NCI-H345 (cell line): ENCODE results near the gene PTPRJ.

ENCODE experiments used
- DNase-seq: peaks from one replicate; lab custom pipeline; 2025; lab: John Stamatoyannopoulos, UW

Gene PTPRJ

DNA sequence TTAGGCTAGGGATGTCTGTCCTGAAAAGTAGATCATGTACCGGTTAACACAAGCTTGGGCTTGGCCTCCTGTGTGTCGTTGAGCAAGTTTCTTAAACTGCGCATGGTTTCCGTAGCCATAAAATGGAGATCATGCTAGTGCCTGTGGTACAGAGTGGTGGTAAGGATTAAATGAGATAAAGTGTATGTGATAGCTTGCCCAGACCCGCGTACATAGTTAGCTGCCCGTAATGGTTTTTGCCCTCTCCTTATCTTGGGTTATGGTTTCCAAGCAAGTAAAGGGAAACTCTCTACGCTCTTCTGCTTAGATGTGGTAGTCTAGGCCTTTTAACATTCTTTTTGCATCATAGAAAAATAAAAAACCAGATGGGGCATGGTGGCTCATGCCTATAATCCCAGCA lies 11.0 kb upstream of the PTPRJ start:
- no peak for DNase-seq

DNA sequence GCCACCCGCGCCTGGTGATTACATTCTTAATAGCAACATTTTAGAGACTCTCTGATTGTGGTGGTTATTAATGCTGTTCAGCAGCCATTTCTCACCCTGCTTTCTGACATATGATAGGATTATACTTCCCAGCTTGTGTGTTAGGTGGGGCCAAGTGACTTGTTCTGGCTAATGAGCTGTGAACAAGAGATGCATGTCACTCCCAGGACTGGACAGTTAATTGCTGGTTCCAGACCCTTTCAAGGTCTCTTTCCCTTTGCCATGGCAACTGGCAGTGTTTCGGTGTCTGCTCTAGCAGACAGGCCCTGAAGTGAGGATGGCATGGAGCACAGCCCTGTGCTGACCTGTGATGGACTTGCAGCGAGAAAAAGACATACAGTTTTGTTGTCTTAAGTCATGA lies 8.9 kb upstream of the PTPRJ start:
- no peak for DNase-seq

DNA sequence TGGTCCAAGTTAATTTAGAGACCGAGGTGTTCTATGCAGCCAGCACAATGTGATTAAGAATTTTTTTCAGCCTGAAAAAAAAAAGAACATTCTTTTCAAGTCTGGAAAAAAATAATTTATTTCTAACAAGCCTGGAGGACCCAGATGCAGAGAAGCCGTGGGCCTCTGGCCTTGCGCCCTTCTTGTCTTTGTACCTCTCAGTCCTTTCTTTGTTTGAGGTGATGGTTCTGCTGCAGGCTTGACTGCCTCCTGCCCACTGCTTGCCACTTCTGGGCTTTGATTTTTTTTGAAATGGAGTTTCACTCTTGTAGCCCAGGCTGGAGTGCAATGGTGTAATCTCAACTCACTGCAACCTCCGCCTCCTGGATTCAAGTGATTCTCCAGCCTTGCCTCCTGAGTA lies 7.2 kb upstream of the PTPRJ start:
- DNase-seq: no peak

DNA sequence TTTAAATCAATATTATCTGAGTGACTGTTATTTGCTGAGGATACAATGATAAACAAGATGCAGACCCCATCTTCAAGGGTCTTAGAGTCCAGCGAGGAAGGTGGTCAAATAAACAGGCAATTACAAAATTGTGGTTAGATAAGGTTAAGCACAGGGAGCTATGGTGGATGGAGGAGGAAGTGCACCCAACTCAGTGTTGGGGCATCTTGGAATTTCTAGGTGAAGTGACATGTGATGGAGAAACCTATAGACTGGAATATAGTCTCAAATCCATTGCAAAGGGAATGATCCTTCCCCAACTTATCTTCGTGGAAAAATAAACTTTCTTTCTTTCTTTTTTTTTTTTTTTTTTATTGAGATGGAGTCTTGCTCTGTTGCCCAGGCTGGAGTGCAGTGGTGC lies 3.4 kb upstream of the PTPRJ start:
- DNase-seq: no peak

DNA sequence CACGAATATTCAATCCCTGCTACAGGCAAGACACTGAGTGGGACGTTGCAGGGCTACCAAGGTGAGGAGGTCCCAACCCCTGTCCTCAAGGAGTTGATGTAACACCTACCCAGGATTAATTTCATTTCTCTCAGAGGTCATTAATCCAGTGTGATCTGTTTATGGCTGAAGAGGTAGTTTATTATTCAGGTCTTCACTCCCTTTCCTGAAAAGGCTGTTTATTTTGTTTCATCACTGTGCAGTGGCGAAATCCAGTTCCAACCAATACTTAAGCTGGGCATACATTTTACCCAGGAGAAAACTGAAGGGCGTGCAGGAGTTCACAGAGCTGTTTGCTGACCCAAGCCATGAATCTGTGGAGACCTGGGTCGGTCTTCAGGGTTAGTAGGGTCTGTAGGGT lies 2.7 kb upstream of the PTPRJ start:
- DNase-seq: no peak

DNA sequence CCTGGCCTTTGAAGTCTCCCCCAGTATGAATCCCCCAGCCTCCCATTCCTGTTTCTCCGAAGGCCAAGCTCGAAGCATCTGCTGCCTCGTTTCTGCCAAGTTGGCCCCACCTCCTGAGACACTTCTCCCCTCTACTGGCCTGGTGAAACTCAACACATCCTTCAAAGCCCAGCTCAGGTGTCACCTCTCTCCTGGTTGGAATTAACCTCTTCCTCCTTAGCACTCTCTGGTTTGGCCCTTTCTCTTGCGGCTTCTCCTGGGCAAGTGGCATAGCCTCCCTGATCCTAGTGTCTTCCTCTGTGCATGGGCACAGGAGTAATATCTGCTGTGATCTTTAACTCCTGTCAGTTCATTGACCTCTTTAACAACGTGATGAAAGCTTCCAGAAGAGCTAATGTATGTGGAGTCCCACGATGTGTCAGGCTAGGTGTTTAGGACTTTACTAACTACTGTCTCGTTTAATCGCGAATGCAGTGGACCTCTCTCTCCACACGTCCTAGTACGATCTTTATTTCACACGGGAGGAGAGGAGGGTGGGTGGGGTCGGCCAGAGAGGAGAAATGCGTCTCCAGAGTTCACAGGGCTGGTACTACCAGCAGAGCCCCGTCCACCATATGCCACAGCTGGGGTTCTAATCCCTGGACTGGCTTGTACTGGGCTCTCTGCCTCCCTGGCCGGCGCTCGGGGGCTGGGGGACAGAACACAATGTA lies 826 bp upstream of the PTPRJ start:
- no peak for DNase-seq

DNA sequence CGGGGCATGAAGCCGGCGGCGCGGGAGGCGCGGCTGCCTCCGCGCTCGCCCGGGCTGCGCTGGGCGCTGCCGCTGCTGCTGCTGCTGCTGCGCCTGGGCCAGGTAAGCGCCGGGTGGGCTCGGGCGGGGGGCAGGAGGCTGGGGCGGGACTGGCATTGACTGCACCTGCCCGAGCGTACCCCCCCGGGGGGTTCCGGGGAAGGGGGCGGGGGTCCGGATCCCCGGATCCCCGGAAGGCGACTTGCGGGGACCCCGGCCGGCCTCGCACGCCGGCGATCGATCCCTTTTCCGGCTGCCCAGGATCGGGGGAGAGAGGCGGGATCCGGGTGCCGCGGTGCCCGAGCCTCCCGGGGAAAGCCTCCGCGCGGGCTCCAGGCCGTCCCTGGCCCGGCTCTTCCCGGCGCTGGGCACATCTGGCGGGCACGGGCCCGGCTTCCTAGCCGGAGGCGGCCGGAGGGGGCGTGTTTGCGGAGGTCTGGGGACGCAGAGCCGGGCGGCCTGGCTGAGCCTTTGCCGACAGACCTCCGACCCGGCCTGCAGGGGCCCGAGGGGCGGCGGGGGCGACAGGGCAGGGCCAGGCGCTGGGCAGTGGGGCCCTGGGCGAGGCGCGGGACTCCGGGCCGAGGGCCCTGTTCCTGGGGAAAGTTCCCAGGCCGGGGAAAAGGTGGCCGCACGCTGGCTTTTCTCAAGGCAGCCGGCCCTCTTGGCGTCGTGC lies 705 bp downstream of the PTPRJ start:
- peak; percentile 25 for DNase-seq

DNA sequence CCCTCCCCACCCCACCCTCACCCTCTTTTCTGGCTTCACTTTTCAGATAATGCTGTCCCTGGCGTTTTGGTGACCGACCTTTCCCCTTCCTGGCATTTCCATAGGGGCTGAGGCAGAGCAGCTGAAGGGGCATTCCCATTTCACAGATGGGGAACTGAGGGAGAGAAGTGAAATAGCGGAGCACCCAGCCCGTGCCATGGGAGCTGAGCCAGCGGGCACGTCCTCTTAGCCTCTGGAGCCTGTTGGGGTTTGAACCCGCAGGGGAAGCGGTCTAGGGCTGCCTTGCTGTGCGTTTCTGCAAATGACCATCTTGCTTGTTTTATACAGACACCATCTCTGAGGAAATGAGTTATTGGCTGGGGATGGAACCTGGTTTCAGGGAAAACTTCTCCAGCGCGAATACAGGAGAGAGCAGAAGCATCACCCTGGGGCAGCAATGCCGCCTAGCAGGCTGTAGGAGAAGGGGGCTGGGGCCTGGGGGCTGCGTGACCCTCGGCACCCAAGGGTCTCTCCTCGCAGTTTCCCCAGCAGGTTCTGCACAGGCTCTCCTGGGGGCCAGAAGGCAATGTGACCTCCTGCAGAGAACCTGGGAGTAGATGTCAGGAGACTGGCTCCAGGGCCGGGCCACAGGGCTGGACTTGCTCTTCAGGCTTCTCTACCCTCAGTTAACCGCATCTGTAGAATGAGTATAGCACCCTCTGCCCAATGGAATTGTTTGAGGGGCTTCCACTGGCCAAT lies 1.5 kb downstream of the PTPRJ start:
- no peak for DNase-seq

DNA sequence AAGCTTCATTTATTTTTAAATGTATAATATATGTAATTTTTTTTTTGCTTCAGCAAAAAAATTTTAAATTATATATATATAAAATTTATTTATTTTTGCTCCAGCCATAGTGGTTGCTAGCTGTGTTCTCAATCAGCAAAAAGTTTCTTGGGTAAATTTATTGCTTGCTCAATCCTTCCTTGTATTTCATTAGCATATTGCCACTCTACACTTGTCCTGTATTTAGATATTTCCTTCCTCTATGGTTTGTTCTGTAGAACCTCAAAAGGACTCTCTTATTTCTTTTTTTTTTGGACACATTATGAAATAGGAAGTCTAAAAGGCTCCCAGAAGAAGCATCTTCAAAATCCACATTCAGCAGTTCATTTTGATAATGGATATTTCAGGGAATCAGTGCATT lies 2.3 kb downstream of the PTPRJ start:
- DNase-seq: no peak

DNA sequence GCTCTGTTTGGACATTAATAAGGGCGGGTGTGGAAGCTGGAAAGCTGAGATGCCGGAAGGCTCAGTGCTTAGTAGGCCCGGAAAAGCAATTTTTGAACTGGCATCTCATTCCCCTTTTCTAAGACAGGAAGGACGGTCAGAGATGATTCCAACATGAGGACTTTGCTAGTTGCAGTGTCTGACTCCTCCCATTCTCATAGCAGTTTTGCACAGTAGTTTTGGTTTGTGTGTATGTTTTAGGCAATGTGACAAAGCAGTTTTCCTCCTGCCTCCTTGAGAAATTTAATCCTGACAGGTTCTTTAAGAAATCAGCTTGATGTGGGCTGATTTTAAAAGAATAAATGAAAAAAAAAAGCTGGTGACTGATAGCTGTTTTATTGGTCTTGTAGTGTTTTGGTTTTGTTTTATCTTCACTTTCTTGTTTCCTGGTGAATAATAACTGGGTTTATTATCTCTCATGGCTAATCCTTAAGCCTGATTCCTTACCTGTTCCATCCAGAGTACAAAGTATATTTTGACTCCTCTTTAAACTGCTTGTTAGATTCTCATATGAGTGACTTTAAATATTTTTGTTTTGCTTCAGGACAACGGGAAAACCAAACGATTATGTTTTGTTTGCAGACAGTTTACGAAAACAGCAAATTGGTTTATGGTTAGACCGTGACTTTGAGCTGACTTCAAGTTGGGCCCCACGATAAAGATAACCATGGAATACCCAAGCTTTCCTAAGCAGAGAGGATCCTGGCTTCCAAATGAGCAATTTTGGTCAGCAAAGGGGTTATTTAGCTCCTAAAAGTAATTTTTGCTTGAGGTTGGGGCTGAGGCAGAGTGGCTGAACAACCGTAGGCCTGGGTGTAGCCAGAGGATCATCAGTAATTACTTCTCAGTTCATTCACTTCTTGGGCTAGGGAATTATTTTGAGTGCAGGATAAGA lies 3.4 kb downstream of the PTPRJ start:
- no peak for DNase-seq

DNA sequence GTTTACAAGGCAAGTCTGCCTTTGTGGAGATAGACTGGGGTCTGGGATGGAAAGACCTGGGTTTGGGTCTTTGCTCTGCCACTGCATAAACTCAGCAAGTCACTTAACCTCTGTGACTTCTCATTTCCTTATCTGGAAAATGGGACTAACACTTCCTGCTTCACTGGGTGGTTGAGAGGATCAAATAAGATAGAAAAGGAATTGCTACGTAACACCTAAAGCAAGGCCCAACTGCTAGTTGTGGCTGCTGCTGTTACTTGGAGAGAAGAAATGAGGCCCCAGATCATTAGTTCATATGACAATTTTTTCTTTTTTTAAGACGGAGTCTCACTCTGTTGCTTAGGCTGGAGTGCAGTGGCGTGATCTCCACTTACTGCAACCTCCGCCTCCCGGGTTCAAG lies 5.9 kb downstream of the PTPRJ start:
- DNase-seq: no peak

DNA sequence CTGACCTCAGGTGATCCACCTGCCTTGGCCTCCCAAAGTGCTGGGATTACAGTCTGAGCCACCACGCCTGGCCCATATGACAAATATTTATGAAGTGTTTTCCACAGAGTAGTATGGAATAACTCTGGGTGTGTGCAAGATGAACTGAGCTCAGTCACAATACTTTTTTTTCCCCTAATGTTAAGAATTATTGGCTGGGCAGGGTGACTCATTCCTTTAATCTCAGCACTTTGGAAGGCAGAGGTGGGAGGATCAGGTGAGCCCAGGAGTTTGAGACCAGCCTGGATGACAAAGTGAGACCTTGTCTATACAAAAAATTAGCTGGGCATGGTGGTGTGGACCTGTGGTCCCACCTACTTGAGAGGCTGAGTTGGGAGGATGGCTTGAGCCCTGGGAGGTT lies 6.4 kb downstream of the PTPRJ start:
- DNase-seq: no peak

DNA sequence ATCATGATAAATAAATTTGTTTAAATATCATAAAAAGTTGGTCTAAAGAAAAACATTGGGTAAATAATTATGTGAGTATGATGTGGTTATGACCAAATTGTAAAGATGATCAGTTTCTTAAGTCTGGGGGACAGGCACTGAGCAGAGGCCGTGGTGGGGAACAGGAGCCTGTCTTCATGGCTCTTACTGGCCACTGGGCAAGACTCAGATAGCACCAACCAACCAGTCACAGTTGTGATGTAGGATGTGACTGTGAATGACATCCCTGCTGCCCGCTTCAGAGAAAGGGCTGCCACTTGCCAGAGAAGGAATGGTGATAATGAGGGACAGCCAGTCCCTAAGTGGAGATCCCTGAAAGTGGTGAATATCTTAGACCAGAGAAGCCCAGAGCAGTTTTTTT lies 7.0 kb downstream of the PTPRJ start:
- DNase-seq: no peak

DNA sequence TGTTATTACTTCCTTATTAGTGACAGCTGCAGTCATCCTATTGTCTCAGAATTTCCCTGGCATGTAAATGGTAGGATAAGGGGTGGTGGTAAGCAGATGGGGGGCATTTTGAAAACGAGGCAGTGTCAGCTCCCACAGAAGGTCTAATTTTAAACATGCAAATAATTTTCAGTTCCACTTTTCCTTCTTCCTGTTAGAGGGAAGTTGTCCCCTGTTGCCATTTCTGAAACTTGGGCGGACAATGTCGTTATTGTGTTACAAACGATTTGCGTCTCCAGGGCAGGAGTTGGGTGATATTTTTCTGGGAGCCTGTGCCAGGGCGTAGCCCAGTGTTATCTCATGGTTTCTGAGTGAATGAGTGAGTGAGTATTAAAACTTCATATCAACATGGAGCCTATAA lies 7.4 kb downstream of the PTPRJ start:
- no peak for DNase-seq

DNA sequence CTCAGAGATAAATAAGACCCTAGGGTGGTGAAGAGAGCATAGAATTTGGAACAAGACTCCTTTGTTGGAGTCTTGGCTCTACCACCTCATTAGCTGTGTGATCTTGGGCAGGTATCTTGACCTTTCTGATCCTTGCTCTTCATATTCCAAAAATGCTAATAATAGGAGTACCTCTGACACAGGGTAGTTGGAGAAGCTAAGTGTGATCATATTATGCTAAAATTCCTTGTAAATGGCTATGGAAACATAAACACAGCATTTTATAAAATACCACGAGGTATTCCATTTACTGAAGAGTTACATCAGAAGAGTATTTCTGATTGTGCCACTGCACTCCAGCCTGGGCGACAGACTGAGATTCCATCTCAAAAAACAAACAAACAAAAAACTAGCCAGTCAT lies 9.4 kb downstream of the PTPRJ start:
- DNase-seq: no peak

DNA sequence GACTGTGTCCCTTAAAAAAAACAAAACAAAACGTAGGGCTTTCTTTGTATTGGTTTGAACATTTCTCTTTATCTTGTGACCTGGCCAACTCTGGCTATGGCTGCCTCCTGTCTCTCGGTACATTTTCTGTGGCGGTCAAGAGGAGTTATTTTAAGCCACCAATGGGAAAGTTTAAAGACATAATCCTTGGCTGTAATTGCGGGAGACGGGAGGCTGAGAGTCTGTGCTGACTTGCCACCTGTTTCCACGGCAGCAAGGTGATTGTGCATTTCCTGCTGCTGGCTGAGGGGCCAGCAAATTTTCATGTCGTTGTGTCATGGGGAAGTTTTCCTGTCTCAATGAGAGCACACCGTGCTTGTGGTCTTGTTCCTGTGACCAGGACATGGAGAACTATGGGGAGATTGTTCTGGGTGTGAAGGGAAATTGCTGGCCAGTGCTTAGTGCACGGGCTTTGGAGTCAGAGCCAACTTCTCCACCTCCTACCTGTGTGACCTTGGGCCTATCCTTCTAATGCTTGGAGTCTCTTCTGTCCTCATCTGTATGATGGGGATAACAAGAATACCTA lies 11.0 kb downstream of the PTPRJ start:
- peak; percentile 35 for DNase-seq

DNA sequence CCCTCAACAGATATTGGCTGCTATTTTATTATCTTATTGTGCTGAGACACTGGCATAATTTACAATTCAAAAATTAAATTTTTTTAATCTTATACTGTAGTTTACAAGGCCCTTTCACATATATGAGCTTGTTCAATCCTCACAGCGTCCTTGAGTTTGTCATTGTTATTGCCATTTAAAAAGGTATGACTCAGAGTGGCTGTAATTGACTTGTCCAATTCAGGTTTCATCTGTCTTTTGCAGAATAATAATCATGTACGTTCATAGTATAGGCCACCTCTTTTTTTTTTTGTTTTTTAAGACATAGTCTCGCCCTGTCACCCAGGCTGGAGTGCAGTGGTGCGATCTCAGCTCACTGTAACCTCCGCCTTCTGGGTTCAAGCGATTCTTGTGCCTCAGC lies 11.5 kb downstream of the PTPRJ start:
- no peak for DNase-seq

DNA sequence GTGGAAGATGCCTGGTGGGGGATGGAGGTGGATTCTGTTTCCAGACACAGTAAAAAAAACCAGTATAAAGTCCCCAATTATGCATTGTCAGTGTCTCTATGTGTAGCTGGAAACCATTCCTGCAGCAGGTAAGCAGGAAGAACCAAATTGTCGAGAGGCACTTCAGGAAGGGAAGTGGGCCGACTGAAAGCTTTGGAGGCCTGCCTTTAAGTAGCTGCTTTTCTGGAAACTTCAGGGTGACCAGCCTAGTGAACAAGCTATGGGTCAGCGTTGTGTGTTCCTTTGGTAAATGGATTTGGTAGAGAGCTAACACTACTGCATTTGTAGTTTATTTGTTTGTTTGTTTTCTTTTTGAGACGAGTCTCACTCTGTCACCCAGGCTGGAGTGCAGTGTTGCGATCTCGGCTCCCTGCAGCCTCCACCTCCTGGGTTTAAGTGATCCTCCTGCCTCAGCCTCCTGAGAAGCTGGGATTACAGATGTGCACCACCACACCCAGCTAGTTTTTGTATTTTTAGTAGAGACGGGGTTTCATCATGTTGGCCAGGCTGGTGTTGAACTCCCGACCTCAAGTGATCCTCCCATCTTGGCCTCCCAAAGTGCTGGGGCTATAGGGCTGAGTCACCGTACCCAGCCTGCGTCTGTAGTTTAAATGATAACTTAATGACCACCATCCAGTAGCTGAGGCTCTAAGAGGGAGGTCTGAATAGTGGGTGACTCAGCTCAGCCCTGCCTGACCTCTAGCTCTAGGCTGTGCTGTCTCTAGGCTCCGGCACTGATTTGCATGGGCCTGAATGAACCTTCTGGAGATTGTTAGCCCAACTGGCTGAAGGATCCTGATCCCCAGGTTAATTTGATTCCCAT lies 12.8 kb downstream of the PTPRJ start:
- DNase-seq: no peak

DNA sequence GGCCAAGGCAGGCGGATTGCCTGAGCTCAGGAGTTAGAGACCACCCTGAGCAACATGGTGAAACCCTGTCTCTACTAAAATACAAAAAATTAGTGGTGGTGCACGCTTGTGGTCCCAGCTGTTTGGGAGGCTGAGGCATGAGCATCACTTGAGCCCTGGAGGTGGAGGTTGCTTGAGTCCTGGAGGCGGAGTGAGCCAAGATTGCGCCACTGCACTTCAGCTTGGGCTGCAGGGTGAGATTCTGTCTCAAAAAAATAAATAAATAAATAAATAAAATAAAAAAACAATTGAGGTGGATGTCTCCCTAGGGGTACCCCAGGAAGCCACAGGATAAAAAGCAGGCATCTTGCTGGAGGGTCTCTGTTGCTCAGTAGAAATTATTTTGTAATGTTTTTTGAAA lies 14.1 kb downstream of the PTPRJ start:
- no peak for DNase-seq

DNA sequence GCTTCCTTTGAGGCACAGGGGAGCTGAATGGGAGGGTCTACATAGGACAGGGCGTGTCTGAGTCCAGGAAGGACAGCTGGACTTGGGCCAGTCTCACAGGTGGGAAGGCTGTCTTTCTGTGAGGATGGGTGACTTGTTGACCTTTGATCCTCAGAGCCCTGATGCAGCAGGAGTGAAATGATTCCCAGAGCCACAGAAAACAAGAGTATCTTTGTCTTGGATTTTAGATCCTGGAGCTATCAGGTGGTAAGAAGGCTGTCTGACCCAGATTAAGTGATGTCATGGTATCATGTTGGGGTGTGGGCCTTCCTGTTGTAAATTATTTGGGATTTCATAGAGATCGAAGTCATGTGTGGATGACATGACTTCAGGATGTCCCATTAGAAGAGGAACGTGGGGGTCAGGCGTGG lies 15.0 kb downstream of the PTPRJ start:
- DNase-seq: no peak
